GM13976 (cell line): Measurements from ENCODE around the gene NYAP2.

ENCODE experiments used
- DNase-seq: peaks from one replicate; pipeline ENCODE4 v3.0.0; 2012; ENCODE audit warnings: low spot score
- CTCF ChIP-seq: IDR thresholded peaks from 2 replicates; pipeline ENCODE4 v1.5.1; 2012; ENCODE audit warnings: borderline replicate concordance, mild to moderate bottlenecking; ENCODE audit not compliant: insufficient read depth; ENCODE audit errors: extremely low read depth, missing control alignments, control extremely low read depth
- in situ Hi-C: fragments of 300-500 bp; cut with MboI; formaldehyde crosslinking; loops from one replicate; pipeline ENCODE4 v1.12.0; 2022; ENCODE audit warnings: low sequenced_read_pairs, mixed read lengths, inconsistent platforms; ENCODE audit not compliant: unreplicated experiment

NYAP2 gene

GRCh38 chr2:225419033-225419432, 19.5 kb downstream of the NYAP2 start:
- in situ Hi-C loops = no loop called here
- no peak for DNase-seq
- no peak for TF ChIP-seq CTCF

GRCh38 chr2:225422145-225422544, 22.6 kb downstream of the NYAP2 start:
- no peak for TF ChIP-seq CTCF
- in situ Hi-C loops = no loop called here
- DNase-seq = no peak

- DNase-seq = no peak
- no peak for TF ChIP-seq CTCF
- in situ Hi-C loops = no loop called here
These were observed 25.8 kb downstream of the NYAP2 start for GRCh38 chr2:225425284-225425683.

GRCh38 chr2:225428360-225428759, 28.9 kb downstream of the NYAP2 start:
- DNase-seq = no peak
- TF ChIP-seq CTCF = no peak
- in situ Hi-C loops = no loop called here

GRCh38 chr2:225429717-225430116, 30.2 kb downstream of the NYAP2 start:
- no peak for DNase-seq
- TF ChIP-seq CTCF = no peak
- in situ Hi-C loops = no loop called here

GRCh38 chr2:225431105-225431863, 31.8 kb downstream of the NYAP2 start:
- in situ Hi-C loops = no loop called here
- no peak for DNase-seq
- no peak for TF ChIP-seq CTCF

- TF ChIP-seq CTCF = no peak
- in situ Hi-C loops = no loop called here
These were observed 34.5 kb downstream of the NYAP2 start for GRCh38 chr2:225434014-225434413.

More at GRCh38 chr2:225434014-225434413, 34.5 kb downstream of the NYAP2 start:
- DNase-seq = no peak
